K562 (cell line): ENCODE results near the gene DLL4. TPM values are rescaled to one million over a fixed set of nuclear protein-coding genes. Genes with fewer than 3 reads are reported as not detected.
A peak's percentile ranks its signal among the peaks of the same experiment; 100 is the strongest.

ENCODE experiments used
- CREB5 ChIP-seq: fragments of 250-450 bp; sonication (Bioruptor Pico); IDR thresholded peaks from 2 replicates; pipeline ENCODE4 v1.5.0; 2020; ENCODE audit warnings: mild to moderate bottlenecking
- ETV5 ChIP-seq: sonication (generic); formaldehyde crosslinking; IDR thresholded peaks from 2 replicates; pipeline ENCODE4 v1.4.0; 2020; ENCODE audit warnings: low read depth, mild to moderate bottlenecking, missing genetic modification reagents
- HMG20B ChIP-seq: fragments of 250-450 bp; sonication (Bioruptor Pico); IDR thresholded peaks from 2 replicates; pipeline ENCODE4 v1.5.0; 2021; ENCODE audit warnings: mild to moderate bottlenecking
- KAT7 ChIP-seq: sonication (generic); formaldehyde crosslinking; IDR thresholded peaks from 2 replicates; pipeline ENCODE4 v1.8.0; 2022; ENCODE audit warnings: missing genetic modification reagents, mild to moderate bottlenecking, borderline replicate concordance
- KDM5B ChIP-seq: fragments of 200-600 bp; sonication (generic); IDR thresholded peaks from 2 replicates; pipeline ENCODE4 v1.6.1; 2012; ENCODE audit warnings: low read depth, mild to moderate bottlenecking, moderate library complexity, low read length, control low read depth, inconsistent platforms; ENCODE audit not compliant: insufficient replicate concordance
- NFE2L1 ChIP-seq: fragments of 450-650 bp; IDR thresholded peaks from 2 replicates; pipeline ENCODE4 v1.6.1; 2016; ENCODE audit warnings: missing genetic modification characterization, low read depth, mild to moderate bottlenecking, missing compliant biosample characterization, moderate library complexity, borderline replicate concordance
- PML ChIP-seq: IDR thresholded peaks from 2 replicates; pipeline ENCODE4 v1.6.1; 2012; ENCODE audit warnings: low read length, inconsistent platforms
- POLR2B ChIP-seq: fragments of 450-650 bp; IDR thresholded peaks from 2 replicates; pipeline ENCODE4 v1.6.1; 2018; ENCODE audit warnings: low read depth; ENCODE audit not compliant: partially characterized antibody
- POLR2H ChIP-seq: IDR thresholded peaks from 2 replicates; pipeline ENCODE4 v1.6.1; 2016; ENCODE audit warnings: missing genetic modification characterization, low read depth, mild to moderate bottlenecking, control low read depth, missing compliant biosample characterization, moderate library complexity
- PRDM10 ChIP-seq: fragments of 450-650 bp; IDR thresholded peaks from 2 replicates; pipeline ENCODE4 v1.6.1; 2018; ENCODE audit not compliant: partially characterized antibody
- RBFOX2 ChIP-seq: fragments of 200-400 bp; formaldehyde crosslinking; IDR thresholded peaks from 2 replicates; pipeline ENCODE4 v1.6.1; 2017; ENCODE audit warnings: low read depth, mild to moderate bottlenecking, low read length, moderate library complexity
- XRCC5 ChIP-seq: fragments of 200-400 bp; formaldehyde crosslinking; IDR thresholded peaks from 2 replicates; pipeline ENCODE4 v1.6.1; 2017; ENCODE audit warnings: low read depth, mild to moderate bottlenecking, low read length
- ZC3H4 ChIP-seq: sonication (generic); formaldehyde crosslinking; IDR thresholded peaks from 2 replicates; pipeline ENCODE4 v1.9.0; 2021; ENCODE audit warnings: missing genetic modification reagents, borderline replicate concordance
- ZKSCAN8 ChIP-seq: fragments of 200-800 bp; sonication (Bioruptor generic); IDR thresholded peaks from 2 replicates; pipeline ENCODE4 v1.6.1; 2016; ENCODE audit warnings: missing genetic modification characterization, missing compliant biosample characterization
- ZNF12 ChIP-seq: sonication (generic); formaldehyde crosslinking; IDR thresholded peaks from 2 replicates; pipeline ENCODE4 v1.4.0; 2020; ENCODE audit warnings: mild to moderate bottlenecking, missing genetic modification reagents
- ZNF174 ChIP-seq: fragments of 250-450 bp; sonication (Bioruptor Pico); IDR thresholded peaks from 2 replicates; pipeline ENCODE4 v1.4.0; 2020; ENCODE audit warnings: mild to moderate bottlenecking
- ZNF175 ChIP-seq: fragments of 200-800 bp; sonication (Bioruptor generic); IDR thresholded peaks from 2 replicates; pipeline ENCODE4 v1.6.1; 2016; ENCODE audit warnings: low read depth, mild to moderate bottlenecking, missing genetic modification characterization, missing compliant biosample characterization
- ZNF408 ChIP-seq: fragments of 250-450 bp; sonication (Bioruptor Pico); IDR thresholded peaks from 2 replicates; pipeline ENCODE4 v1.4.0; 2020; ENCODE audit warnings: low read depth, mild to moderate bottlenecking, moderate library complexity
- ZNF57 ChIP-seq: fragments of 450-650 bp; formaldehyde crosslinking; IDR thresholded peaks from 2 replicates; pipeline ENCODE4 v1.4.0; 2020; ENCODE audit warnings: mild to moderate bottlenecking, moderate library complexity
- polyA plus RNA-seq, 8 experiments: library from polyadenylated mRNA; depleted of rRNA in 4 of 8; stranded (reverse) in 5 of 8; unstranded in 3 of 8; fragments of >200 nt; fragmentation: Nextera tagmentation in 2 of 8; fragmentation: Illumina TruSeq in 1 of 8; extraction: Ambion mirVana in 2 of 8; extraction: Trizol in 1 of 8; gene quantifications; 2 replicates each; pipeline versions ENCODE4 v1.2.1 to v1.2.3, GENCODE V29; 2011 to 2014; ENCODE audit warnings: inconsistent platforms in 1 of 8, missing spikeins in 1 of 8
- total RNA-seq, 7 experiments: library from RNA; depleted of rRNA in 6 of 7; stranded (reverse); fragments of >200 nt in 6 of 7; fragmentation: Illumina TruSeq in 2 of 7; extraction: Trizol in 2 of 7; gene quantifications; 2 replicates each; pipeline versions ENCODE4 v1.2.1 to v1.2.3, GENCODE V29; 2011 to 2021; ENCODE audit warnings: low replicate concordance in 1 of 7
- TF ChIP-seq, protein P1 (sequence below): fragments of 250-450 bp; sonication (Bioruptor Pico); IDR thresholded peaks from 2 replicates; pipeline ENCODE4 v1.8.0; 2022; ENCODE audit warnings: moderate library complexity, mild to moderate bottlenecking, inconsistent platforms
- TF ChIP-seq, protein P2 (sequence below), 2 experiments: fragments of 450-650 bp in 1 of 2; sonication (generic) in 1 of 2; formaldehyde crosslinking in 1 of 2; IDR thresholded peaks in 1 of 2; conservative IDR thresholded peaks in 1 of 2; 2 replicates each; pipeline versions ENCODE4 v1.6.1 to v1.8.1; 2016 to 2023; ENCODE audit warnings: mild to moderate bottlenecking in 2 of 2, moderate library complexity in 2 of 2, inconsistent platforms in 1 of 2, missing genetic modification reagents in 1 of 2

DLL4 gene
- total and polyA plus RNA-seq, 9 of the 15 experiments (the other 6 are each of a cell fraction or from before 2014, with no cell fraction given), result 0.04 to 1.1 (median 0.41) TPM; not detected in 1

DNA sequence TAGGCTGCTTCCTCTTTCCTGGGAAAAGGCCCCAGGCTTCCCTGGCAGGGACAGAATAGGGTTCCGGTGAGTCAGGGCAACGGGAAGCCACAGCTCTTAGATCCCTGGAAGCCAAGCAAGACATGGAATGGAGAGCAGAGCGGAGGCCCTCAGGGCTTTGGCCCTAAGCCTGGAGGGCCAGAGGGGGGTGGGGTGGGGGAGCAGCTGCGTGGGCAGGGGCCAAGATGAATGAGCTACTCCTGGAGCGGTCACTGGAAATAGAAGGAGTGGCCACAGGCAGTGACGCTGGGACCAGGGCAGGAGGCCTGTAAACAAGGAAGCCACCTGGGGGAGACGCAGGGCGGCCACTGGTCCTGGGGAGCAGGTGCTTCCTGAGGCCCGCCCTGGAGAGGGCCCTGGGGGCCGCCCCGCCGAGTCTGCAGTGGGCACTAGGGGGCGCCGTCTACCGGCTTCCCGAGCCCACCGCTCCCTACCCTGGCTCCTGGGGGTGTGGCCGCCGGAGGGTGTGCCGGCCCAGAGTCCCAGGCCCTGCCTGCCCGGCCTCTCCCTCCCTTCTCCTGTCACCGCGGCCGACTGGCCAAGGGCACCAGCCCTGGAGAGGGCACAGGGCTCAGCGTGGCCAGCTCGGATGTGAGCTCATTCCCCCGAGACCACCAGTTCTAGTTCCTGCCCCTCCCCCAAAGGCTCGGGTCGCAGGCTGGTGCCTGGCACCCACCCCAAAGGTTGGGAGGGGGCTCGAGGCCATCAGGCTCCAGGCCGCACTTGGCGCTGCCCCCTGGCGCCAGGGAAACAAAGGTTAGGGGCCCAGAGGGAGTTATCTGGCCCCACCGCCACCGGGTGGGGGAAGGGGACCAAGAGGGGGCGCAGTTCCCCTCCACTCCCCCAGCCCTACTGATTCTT lies 22.8 kb upstream of the DLL4 start (continued):
- TF ChIP-seq XRCC5 (peak; percentile 57; the same call in 1 of the 2 replicates), HMG20B (no peak), ZNF408 (CRISPR knock-in tag) (no peak), RBFOX2 (peak; percentile 63), ZKSCAN8 (CRISPR knock-in tag) (no peak), CREB5 (CRISPR knock-in tag) (no peak), ZNF174 (CRISPR knock-in tag) (no peak), PRDM10 (peak; percentile 10), POLR2B (no peak), KAT7 (CRISPR knock-in tag) (no peak), POLR2H (no peak), ZNF12 (CRISPR knock-in tag) (no peak), PML (no peak), ZC3H4 (CRISPR knock-in tag) (no peak), ETV5 (CRISPR knock-in tag) (no peak), NFE2L1 (tag) (no peak), ZNF175 (CRISPR knock-in tag) (no peak), ZNF57 (CRISPR knock-in tag) (no peak), KDM5B (no peak)
- TF ChIP-seq, protein P1, sequence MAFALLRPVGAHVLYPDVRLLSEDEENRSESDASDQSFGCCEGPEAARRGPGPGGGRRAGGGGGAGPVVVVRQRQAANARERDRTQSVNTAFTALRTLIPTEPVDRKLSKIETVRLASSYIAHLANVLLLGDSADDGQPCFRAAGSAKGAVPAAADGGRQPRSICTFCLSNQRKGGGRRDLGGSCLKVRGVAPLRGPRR (CRISPR knock-in tag), result no peak
- TF ChIP-seq, protein P2, sequence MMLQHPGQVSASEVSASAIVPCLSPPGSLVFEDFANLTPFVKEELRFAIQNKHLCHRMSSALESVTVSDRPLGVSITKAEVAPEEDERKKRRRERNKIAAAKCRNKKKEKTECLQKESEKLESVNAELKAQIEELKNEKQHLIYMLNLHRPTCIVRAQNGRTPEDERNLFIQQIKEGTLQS (IDR thresholded peaks at IDR 0.05), result no peak
- TF ChIP-seq, protein P2 (CRISPR knock-in tag; conservative IDR thresholded peaks at IDR 0.05), result no peak
